Measurements from ENCODE around the gene SEC61B.
A peak's percentile ranks its signal among the peaks of the same experiment; 100 is the strongest.

The SEC61B gene

DNA sequence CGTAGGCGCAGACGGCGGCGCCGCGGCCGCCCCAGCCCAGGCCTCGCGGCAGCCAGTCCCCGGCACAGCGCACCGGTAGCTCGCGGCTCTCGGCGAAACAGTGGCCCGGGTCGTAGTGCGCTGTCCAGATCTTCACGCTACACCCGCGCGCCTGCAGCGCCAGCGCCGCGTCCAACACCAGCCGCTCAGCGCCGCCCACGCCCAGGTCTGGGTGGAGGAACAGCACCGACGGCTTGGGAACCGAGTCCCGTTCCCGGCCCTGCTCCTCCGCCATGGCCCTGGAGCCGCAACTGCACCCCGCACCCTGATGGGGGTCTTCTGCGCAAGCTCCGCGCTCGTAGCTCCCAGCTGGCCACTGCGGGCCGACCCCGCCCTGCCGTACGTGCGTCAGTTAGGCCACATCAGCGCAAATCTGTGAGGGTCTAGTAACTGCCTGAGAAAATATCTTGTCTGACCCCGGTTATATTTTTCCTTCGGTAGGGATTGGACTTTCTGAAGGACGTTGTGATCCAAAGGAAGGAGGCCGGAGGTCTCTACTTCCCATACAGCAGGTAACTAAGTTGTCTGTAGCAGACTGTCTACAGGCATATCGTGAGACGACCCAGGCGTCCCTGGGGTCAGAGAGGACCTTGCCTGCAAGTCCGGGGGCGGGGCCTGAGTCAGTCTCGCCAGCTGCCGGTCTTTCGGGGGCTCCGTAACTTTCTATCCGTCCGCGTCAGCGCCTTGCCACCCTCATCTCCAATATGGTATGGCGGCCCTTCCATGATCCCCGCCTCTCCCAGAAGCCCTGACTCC lies at the start of gene SEC61B, which contains the start of gene ALG2:
Gene SEC61B, plus strand, starts transcription at position 662 of the 795 bp plus-strand sequence. Its CDS starts 82 bp downstream, at position 744.
Gene ALG2, minus strand, starts transcription at position 322 of the 795 bp plus-strand sequence. Its CDS starts 48 bp downstream, at position 274.
- H3K4me1 ChIP-seq (ENCODE audit: insufficient read depth, low read length) = peaks cover 37% of the 10 kb centered on the region

DNA sequence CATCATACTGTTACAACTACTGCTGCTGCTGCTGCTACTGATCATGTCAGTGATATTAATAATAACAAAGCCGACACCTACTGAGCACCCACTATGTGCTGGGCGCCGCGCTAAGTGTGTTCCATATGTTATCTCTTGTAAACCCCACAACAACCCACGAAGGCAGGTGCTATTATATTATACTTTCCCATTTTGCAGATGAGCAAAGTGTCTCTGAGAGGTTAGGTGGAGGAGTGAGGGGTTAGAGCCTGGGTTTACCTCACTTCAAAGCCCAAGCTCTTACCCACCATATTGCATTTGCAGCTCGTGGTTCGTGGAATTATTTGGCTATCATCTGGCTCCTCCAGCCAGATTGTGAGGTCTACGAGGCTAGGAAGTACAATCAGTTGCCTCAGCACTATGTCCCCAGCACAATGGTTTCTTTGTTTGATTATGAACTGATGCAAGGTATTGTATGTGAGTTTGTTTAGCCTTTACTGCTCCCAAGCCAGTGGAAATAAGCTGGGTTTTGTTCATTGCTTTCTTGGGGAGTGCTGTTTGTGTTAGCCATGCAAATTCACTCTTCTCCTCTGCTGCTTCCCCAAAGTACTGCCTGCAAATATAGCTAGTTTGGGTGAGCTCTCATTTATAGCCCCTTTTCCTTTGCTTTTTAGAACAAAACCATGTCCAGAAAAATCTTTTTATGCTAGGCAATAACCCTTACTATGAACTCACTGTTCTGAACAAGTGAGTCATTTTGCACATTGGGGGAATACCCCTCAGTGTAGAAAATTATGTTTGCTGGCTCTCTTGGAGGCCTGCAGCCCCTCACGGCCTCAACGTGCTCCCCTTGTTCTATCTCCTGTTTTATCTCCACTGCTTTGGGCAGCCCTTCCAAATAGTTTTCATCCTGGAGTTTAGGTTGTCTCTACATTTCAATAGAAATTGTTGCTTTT lies 48.2 kb upstream of the SEC61B start:
- Histone ChIP-seq H3K9me3 (ENCODE audit: low read length) (no peaks in the 10 kb centered on the region), H3K36me3 (ENCODE audit: insufficient read depth, low read length) (no peaks in the 10 kb centered on the region), H3K4me1 (ENCODE audit: insufficient read depth, low read length) (peaks cover 10% of the 10 kb centered on the region), H3K27ac (ENCODE audit: low read depth, low read length) (no peak overlapping the region), H3K4me3 (ENCODE audit: low read depth in 1 of 2, low read length in 2 of 2) (no peak overlapping the region), H3K27me3 (ENCODE audit: control insufficient read depth in 1 of 2, insufficient read depth in 2 of 2, low read length in 2 of 2) (no peaks in the 10 kb centered on the region), H3K9ac (ENCODE audit: low read length) (no peak overlapping the region)

More for the DNA sequence above, at the start of gene SEC61B, which contains the start of gene ALG2:
- Histone ChIP-seq H3K4me3 (ENCODE audit: low read depth in 1 of 2, low read length in 2 of 2) (peak within 1 kb of the TSS; percentile 80 to 99), H3K27ac (ENCODE audit: low read depth, low read length) (peak within 1 kb of the TSS; percentile 94), H3K9me3 (ENCODE audit: low read length) (no peaks in the 10 kb centered on the region), H3K27me3 (ENCODE audit: control insufficient read depth in 1 of 2, insufficient read depth in 2 of 2, low read length in 2 of 2) (no peaks in the 10 kb centered on the region), H3K36me3 (ENCODE audit: insufficient read depth, low read length) (peaks cover 20% of the 10 kb centered on the region), H3K9ac (ENCODE audit: low read length) (peak within 1 kb of the TSS; percentile 97)

DNA sequence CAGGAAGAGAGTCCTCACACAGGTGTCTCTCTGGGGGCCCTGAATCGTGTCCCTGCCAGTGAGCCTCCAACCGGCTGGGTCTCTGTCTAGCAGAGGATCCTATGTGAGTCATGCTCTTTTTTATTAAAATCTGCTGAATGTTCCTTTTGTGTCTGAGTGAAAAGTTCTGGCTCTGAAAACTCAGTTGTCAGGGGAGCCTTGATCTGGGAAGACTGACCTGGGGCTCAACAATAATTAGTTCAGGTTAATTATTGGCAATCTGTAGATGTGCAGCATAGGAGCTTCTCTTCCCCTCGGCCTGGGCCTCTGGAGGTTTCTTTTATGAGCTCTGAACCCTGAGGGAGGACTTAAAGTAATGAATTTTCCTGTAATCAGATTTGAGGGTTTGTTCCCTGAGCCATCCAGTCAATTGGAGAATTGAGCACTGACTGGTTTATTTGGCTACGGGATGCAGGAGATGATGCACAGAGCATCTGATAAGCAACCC lies 45.5 kb upstream of the SEC61B start:
- no peak overlapping the region for H3K27ac ChIP-seq (ENCODE audit: low read depth, low read length)
- H3K4me1 ChIP-seq (ENCODE audit: insufficient read depth, low read length) = no peaks in the 10 kb centered on the region
- no peaks in the 10 kb centered on the region for H3K36me3 ChIP-seq (ENCODE audit: insufficient read depth, low read length)
- no peak overlapping the region for H3K9ac ChIP-seq (ENCODE audit: low read length)
- H3K4me3 ChIP-seq (ENCODE audit: low read depth in 1 of 2, low read length in 2 of 2) = no peak overlapping the region
- no peaks in the 10 kb centered on the region for H3K9me3 ChIP-seq (ENCODE audit: low read length)
- no peaks in the 10 kb centered on the region for H3K27me3 ChIP-seq (ENCODE audit: control insufficient read depth in 1 of 2, insufficient read depth in 2 of 2, low read length in 2 of 2)

DNA sequence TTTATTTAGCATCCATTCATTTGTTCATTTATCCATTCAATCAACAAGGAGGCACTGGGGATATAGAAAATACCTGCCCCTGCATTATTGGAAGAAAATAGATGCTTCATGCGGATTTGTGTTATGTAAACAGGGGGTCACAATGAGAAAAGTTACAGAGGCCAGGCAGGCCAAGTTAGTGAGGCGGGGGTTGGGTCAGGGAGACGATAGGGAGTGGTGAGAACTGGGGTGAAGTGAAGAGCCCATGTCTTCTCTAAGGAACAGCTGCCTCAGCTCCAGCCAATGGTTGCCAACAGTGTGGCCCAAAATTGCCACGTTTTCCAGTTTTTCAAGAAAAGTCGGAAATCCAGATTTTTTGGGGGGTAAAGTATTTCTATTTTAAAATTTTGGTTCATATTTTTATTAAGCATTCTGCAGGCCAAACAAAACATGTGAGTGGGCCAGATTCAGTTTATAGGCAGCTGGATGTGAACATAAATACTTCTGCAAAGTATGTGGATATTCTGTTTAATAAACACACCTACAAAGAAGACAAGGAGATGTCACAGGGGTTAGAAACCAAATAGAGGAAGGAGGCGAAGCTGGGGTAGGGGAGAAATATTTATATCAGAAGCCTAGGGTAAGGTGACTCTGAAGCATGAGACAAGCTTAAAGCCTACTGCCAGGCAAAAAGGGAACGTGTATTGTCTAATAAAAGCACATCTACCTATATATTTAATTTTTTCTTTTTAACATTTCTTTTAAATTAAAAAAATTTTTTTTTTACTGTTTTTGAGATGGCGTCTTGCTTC lies 44.3 kb upstream of the SEC61B start:
- Histone ChIP-seq H3K36me3 (ENCODE audit: insufficient read depth, low read length) (no peaks in the 10 kb centered on the region), H3K4me3 (ENCODE audit: low read depth in 1 of 2, low read length in 2 of 2) (no peak overlapping the region), H3K27ac (ENCODE audit: low read depth, low read length) (no peak overlapping the region)

DNA sequence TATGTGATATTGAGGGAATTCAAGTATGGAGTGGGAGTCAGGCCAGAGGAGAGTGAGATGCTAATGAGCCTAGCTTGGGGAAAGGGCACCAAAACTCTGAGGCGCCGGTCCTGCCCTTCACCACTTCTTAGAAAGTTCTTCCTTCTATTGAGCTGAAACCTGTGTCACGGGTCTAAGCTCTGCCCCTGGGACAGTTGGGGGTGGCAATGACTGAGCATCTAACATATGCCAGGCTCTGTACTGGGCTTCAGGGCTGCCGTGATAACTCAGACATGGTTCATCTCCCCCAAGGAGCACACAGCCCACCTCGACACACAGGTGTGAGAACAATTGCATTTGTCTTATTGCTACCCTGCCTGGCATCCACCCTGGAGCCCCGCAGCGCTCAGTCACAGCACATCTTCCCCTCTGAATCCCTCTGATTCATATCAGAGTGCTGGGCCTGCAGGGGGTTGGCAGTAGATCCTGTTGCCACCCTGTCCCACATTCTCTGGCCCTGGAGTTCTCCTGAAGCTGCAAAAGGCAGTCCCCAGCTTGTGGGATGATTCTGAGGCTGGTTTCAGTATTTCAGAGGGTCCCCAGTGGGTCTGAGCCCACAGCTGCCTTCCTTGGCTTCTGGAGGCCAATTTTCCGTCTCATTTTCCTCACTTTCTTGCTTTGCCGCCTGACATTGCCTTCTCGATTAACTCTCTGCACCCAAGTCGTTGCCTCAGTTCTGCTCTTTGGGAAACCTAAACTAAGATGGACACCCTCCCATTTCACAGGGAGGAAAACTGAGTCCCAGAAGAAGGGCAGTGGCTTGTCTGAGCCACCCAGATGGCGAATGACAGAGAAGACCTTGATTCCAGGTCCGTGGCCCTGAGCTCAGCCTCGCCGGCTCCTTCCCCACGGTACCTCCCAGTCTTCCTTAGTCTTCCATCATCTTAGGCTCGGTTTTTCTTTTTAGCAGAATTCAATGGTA lies 42.9 kb upstream of the SEC61B start:
- Histone ChIP-seq H3K4me1 (ENCODE audit: insufficient read depth, low read length) (no peaks in the 10 kb centered on the region), H3K36me3 (ENCODE audit: insufficient read depth, low read length) (no peaks in the 10 kb centered on the region), H3K9ac (ENCODE audit: low read length) (no peak overlapping the region), H3K4me3 (ENCODE audit: low read depth in 1 of 2, low read length in 2 of 2) (no peak overlapping the region), H3K27me3 (ENCODE audit: control insufficient read depth in 1 of 2, insufficient read depth in 2 of 2, low read length in 2 of 2) (no peaks in the 10 kb centered on the region), H3K27ac (ENCODE audit: low read depth, low read length) (no peak overlapping the region), H3K9me3 (ENCODE audit: low read length) (no peaks in the 10 kb centered on the region)

More for the DNA sequence above, 44.3 kb upstream of the SEC61B start:
- Histone ChIP-seq H3K4me1 (ENCODE audit: insufficient read depth, low read length) (no peaks in the 10 kb centered on the region), H3K27me3 (ENCODE audit: control insufficient read depth in 1 of 2, insufficient read depth in 2 of 2, low read length in 2 of 2) (no peaks in the 10 kb centered on the region), H3K9ac (ENCODE audit: low read length) (no peak overlapping the region), H3K9me3 (ENCODE audit: low read length) (no peaks in the 10 kb centered on the region)

DNA sequence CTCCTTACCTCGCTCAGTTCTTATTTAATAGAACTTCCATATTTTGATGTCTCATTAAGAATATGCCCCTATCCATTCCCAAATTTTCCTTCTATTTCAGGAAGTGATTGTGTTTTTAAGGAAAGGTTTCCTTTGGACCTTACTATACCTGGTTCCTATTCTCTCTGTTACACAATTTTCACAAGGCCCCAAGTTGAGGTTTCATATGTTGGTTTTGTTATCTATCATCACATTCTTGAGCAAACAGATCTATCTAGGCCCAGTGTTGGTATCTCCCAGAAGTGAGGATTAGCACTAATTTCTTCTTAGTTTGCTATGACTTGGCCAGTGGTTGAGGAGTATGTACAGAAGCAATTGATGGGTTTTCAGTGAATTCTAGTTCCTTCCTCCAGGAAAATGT lies 41.9 kb upstream of the SEC61B start:
- H3K27me3 ChIP-seq (ENCODE audit: control insufficient read depth in 1 of 2, insufficient read depth in 2 of 2, low read length in 2 of 2) = no peaks in the 10 kb centered on the region
- H3K4me1 ChIP-seq (ENCODE audit: insufficient read depth, low read length) = peaks cover 6% of the 10 kb centered on the region
- no peak overlapping the region for H3K4me3 ChIP-seq (ENCODE audit: low read depth in 1 of 2, low read length in 2 of 2)
- H3K27ac ChIP-seq (ENCODE audit: low read depth, low read length) = no peak overlapping the region
- no peaks in the 10 kb centered on the region for H3K9me3 ChIP-seq (ENCODE audit: low read length)
- no peaks in the 10 kb centered on the region for H3K36me3 ChIP-seq (ENCODE audit: insufficient read depth, low read length)
- H3K9ac ChIP-seq (ENCODE audit: low read length) = no peak overlapping the region

DNA sequence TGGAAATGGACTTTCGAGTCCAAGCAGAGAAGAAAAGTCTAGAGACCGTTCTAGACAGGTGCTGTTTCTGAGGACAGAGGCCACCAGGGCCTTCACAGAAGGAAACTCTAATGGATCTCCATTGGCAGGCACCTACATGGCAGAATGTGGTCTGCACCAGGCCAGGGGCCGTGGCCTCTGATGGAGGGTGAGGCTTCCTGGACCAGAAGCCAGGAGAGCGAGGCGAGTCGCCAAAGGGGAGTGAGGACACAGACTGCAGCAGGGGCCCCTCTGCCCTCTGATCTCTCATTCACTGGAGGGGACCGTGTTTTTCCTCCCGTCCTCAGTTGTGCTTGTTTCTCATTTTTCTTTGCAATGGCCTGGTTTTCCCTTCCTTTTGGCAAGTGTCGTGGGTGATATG lies 41.4 kb upstream of the SEC61B start:
- no peaks in the 10 kb centered on the region for H3K27me3 ChIP-seq (ENCODE audit: control insufficient read depth in 1 of 2, insufficient read depth in 2 of 2, low read length in 2 of 2)
- H3K9me3 ChIP-seq (ENCODE audit: low read length) = no peaks in the 10 kb centered on the region
- no peak overlapping the region for H3K4me3 ChIP-seq (ENCODE audit: low read depth in 1 of 2, low read length in 2 of 2)
- no peaks in the 10 kb centered on the region for H3K36me3 ChIP-seq (ENCODE audit: insufficient read depth, low read length)
- no peak overlapping the region for H3K27ac ChIP-seq (ENCODE audit: low read depth, low read length)
- peaks cover 6% of the 10 kb centered on the region for H3K4me1 ChIP-seq (ENCODE audit: insufficient read depth, low read length)
- H3K9ac ChIP-seq (ENCODE audit: low read length) = no peak overlapping the region

DNA sequence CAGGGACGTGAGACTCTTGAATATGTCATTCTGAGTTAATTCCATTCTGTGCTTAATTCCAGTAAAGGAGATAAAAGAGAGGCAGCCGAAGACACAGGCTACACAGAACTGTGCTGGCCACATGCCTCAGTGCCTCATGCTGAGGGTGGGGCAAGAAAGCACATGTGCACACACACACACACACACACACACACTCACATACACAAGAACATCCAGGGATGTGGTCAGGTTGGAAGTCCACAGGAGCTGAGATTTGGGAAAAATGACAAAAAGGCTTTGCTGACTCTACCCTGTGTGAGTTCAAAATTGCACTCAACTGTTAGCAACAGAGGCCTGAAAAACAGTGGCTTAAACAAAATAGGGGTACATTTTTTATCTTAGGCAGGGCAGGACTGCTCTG lies 40.9 kb upstream of the SEC61B start:
- no peaks in the 10 kb centered on the region for H3K36me3 ChIP-seq (ENCODE audit: insufficient read depth, low read length)
- no peak overlapping the region for H3K27ac ChIP-seq (ENCODE audit: low read depth, low read length)
- no peak overlapping the region for H3K9ac ChIP-seq (ENCODE audit: low read length)
- H3K4me3 ChIP-seq (ENCODE audit: low read depth in 1 of 2, low read length in 2 of 2) = no peak overlapping the region
- H3K4me1 ChIP-seq (ENCODE audit: insufficient read depth, low read length) = peaks cover 6% of the 10 kb centered on the region
- H3K9me3 ChIP-seq (ENCODE audit: low read length) = no peaks in the 10 kb centered on the region
- no peaks in the 10 kb centered on the region for H3K27me3 ChIP-seq (ENCODE audit: control insufficient read depth in 1 of 2, insufficient read depth in 2 of 2, low read length in 2 of 2)

DNA sequence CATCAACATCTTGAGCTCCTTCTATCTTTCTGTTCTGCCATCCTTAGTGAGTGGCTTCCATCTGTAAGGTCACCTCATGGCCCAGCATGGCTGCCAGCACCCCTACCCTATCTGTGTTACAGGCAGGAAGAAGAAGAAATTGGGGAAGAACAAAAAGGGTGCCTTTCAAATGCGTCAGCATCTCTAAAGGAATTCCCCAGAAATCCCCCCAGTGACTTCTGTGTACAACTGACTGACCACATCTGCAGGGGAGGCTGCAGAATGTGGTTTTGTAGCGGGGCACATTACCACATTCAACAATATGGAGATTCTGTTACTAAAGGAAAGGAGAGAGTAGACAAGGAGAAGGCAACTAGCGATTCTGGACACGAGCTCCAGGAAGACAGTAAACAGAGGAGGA lies 40.5 kb upstream of the SEC61B start:
- H3K9me3 ChIP-seq (ENCODE audit: low read length) = no peaks in the 10 kb centered on the region
- H3K27me3 ChIP-seq (ENCODE audit: control insufficient read depth in 1 of 2, insufficient read depth in 2 of 2, low read length in 2 of 2) = no peaks in the 10 kb centered on the region
- H3K4me3 ChIP-seq (ENCODE audit: low read depth in 1 of 2, low read length in 2 of 2) = no peak overlapping the region
- no peaks in the 10 kb centered on the region for H3K36me3 ChIP-seq (ENCODE audit: insufficient read depth, low read length)
- H3K9ac ChIP-seq (ENCODE audit: low read length) = no peak overlapping the region
- no peak overlapping the region for H3K27ac ChIP-seq (ENCODE audit: low read depth, low read length)
- H3K4me1 ChIP-seq (ENCODE audit: insufficient read depth, low read length) = peaks cover 6% of the 10 kb centered on the region

DNA sequence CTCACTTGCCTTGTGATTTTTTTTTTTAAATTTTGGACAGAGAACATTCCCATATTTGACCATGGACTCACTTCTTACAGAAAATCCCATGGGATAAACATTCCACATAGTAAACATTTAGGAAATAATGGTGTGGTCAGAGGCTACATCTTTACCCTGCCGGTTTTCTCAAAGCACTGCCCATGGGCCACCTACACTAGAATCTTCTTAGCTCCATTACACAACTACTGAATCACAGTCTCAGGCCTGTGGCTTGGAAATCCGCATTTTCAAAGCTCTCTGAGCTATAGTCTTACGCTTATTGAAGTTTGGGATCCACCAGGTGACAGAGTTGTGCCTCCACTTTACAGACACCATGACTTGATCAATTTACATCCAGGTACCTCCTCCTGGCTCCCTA lies 39.7 kb upstream of the SEC61B start:
- no peak overlapping the region for H3K27ac ChIP-seq (ENCODE audit: low read depth, low read length)
- H3K27me3 ChIP-seq (ENCODE audit: control insufficient read depth in 1 of 2, insufficient read depth in 2 of 2, low read length in 2 of 2) = no peaks in the 10 kb centered on the region
- H3K4me3 ChIP-seq (ENCODE audit: low read depth in 1 of 2, low read length in 2 of 2) = no peak overlapping the region
- H3K4me1 ChIP-seq (ENCODE audit: insufficient read depth, low read length) = peaks cover 6% of the 10 kb centered on the region
- no peak overlapping the region for H3K9ac ChIP-seq (ENCODE audit: low read length)
- no peaks in the 10 kb centered on the region for H3K9me3 ChIP-seq (ENCODE audit: low read length)
- no peaks in the 10 kb centered on the region for H3K36me3 ChIP-seq (ENCODE audit: insufficient read depth, low read length)
